ENCODE results near the gene OR10H1. TPM values are rescaled to one million over a fixed set of nuclear protein-coding genes. Genes with fewer than 3 reads are reported as not detected.

Gene OR10H1
- total RNA-seq: not detected

GRCh38 chr19:15815306-15815705 is at the start of gene OR10H1:
TSS of gene OR10H1 (minus strand) at chr19:15815664. CDS start at chr19:15808037, 7,627 bp downstream.
- H3K4me1 ChIP-seq (ENCODE audit: control insufficient read depth in 1 of 2, low read depth in 2 of 2): no peaks in the 10 kb centered on the region
- TF ChIP-seq, protein P1, sequence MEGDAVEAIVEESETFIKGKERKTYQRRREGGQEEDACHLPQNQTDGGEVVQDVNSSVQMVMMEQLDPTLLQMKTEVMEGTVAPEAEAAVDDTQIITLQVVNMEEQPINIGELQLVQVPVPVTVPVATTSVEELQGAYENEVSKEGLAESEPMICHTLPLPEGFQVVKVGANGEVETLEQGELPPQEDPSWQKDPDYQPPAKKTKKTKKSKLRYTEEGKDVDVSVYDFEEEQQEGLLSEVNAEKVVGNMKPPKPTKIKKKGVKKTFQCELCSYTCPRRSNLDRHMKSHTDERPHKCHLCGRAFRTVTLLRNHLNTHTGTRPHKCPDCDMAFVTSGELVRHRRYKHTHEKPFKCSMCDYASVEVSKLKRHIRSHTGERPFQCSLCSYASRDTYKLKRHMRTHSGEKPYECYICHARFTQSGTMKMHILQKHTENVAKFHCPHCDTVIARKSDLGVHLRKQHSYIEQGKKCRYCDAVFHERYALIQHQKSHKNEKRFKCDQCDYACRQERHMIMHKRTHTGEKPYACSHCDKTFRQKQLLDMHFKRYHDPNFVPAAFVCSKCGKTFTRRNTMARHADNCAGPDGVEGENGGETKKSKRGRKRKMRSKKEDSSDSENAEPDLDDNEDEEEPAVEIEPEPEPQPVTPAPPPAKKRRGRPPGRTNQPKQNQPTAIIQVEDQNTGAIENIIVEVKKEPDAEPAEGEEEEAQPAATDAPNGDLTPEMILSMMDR (IDR thresholded peaks at IDR 0.05): no peak
- H3K9me3 ChIP-seq: no peaks in the 10 kb centered on the region
- no peak within 1 kb of the TSS for H3K4me3 ChIP-seq
- no peak for DNase-seq (ENCODE audit: low spot score)
- no peaks in the 10 kb centered on the region for H3K27me3 ChIP-seq (replicated peaks; ENCODE audit: insufficient read depth)
- no peaks in the 10 kb centered on the region for H3K36me3 ChIP-seq
- ATAC-seq (ENCODE audit: insufficient number of reproducible peaks, low FRiP score, low read depth): no peak
- H3K27ac ChIP-seq: no peak within 1 kb of the TSS

- no peaks in the 10 kb centered on the region for H3K4me1 ChIP-seq (ENCODE audit: control insufficient read depth in 1 of 2, low read depth in 2 of 2)
- TF ChIP-seq, protein P1 (IDR thresholded peaks at IDR 0.05): no peak
- no peaks in the 10 kb centered on the region for H3K36me3 ChIP-seq
- H3K4me3 ChIP-seq: no peak overlapping the region
- H3K9me3 ChIP-seq: no peaks in the 10 kb centered on the region
- H3K27me3 ChIP-seq (replicated peaks; ENCODE audit: insufficient read depth): no peaks in the 10 kb centered on the region
- DNase-seq (ENCODE audit: low spot score) (no peak), ATAC-seq (ENCODE audit: insufficient number of reproducible peaks, low FRiP score, low read depth) (no peak)
- no peak overlapping the region for H3K27ac ChIP-seq
Measured at GRCh38 chr19:15864824-15865223, 49.4 kb upstream of the OR10H1 start.

DNA sequence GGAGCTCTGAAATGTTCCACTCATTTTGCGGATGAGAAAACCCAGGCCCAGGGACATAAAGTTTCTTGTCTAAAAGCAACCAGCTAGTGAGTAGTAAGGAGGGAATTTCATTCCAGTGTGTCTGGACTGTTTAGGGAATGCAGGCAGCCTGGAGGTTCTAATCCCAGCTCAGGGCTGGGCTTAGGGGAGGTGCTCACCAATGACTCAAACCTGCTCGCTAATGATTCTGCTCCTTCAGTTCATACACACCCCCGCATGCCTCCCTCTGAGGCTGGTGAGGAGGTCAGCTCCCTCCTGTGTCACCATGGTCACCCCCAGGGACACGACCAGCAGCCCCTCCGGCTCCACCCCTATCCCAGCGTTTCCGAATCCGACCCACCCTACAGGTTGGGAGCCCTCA is 47.8 kb upstream of the OR10H1 start:
- H3K36me3 ChIP-seq: no peaks in the 10 kb centered on the region
- H3K27ac ChIP-seq: no peak overlapping the region
- no peak for DNase-seq (ENCODE audit: low spot score)
- no peak for ATAC-seq (ENCODE audit: insufficient number of reproducible peaks, low FRiP score, low read depth)
- H3K4me1 ChIP-seq (ENCODE audit: control insufficient read depth in 1 of 2, low read depth in 2 of 2): no peaks in the 10 kb centered on the region
- TF ChIP-seq, protein P1 (IDR thresholded peaks at IDR 0.05): no peak
- H3K4me3 ChIP-seq: no peak overlapping the region
- H3K27me3 ChIP-seq (replicated peaks; ENCODE audit: insufficient read depth): no peaks in the 10 kb centered on the region
- no peaks in the 10 kb centered on the region for H3K9me3 ChIP-seq

DNA sequence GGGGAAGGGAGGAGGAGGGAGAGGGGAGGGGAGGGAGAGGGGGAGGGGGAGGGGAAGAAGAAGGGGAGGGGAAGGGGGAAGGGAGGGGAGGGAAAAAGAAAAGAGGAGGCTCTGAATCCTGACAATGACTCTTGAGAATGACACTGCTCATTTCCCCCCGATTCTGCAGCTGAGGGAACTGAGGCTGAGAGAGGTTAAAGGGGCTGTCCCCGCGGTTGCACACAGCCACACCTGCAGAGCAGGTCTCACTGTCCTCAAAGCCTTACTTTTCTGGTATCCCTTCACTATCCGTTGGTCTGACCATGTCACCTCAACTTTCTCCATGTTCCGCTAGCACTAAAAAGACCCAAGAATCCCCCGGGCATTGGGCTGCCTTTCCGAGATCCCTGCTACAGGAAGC is 47.0 kb upstream of the OR10H1 start:
- Histone ChIP-seq H3K36me3 (no peaks in the 10 kb centered on the region), H3K27ac (no peak overlapping the region), H3K27me3 (replicated peaks; ENCODE audit: insufficient read depth) (no peaks in the 10 kb centered on the region), H3K4me1 (ENCODE audit: control insufficient read depth in 1 of 2, low read depth in 2 of 2) (no peaks in the 10 kb centered on the region), H3K4me3 (no peak overlapping the region), H3K9me3 (no peaks in the 10 kb centered on the region)
- TF ChIP-seq, protein P1 (IDR thresholded peaks at IDR 0.05): no peak
- ATAC-seq (ENCODE audit: insufficient number of reproducible peaks, low FRiP score, low read depth) (no peak), DNase-seq (ENCODE audit: low spot score) (no peak)

DNA sequence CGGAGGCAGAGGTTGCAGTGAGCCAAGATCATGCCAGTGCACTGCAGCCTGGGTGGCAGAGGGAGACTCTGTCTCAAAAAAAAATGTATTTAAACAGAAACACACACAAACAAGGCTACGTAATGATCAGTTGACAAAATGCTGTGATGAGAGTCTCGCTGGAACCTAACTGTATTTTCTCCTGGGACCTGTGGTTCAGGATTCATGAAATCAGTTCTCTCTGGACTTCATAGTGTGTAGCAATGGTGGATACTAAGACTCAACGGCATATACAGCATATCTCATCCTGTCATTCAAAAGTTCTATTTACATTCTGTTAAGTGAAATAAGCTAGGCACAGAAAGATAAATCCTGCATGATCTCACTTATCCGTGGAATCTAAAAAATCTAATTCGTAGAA is 45.1 kb upstream of the OR10H1 start:
- no peak overlapping the region for H3K4me3 ChIP-seq
- DNase-seq (ENCODE audit: low spot score) (no peak), ATAC-seq (ENCODE audit: insufficient number of reproducible peaks, low FRiP score, low read depth) (no peak)
- H3K4me1 ChIP-seq (ENCODE audit: control insufficient read depth in 1 of 2, low read depth in 2 of 2): no peaks in the 10 kb centered on the region
- H3K9me3 ChIP-seq: no peaks in the 10 kb centered on the region
- no peak overlapping the region for H3K27ac ChIP-seq
- TF ChIP-seq, protein P1 (IDR thresholded peaks at IDR 0.05): no peak
- H3K27me3 ChIP-seq (replicated peaks; ENCODE audit: insufficient read depth): no peaks in the 10 kb centered on the region
- H3K36me3 ChIP-seq: no peaks in the 10 kb centered on the region

All from thoracic aorta (tissue), 2 donors.